Ammon's horn (tissue), 1 donor: Measurements from ENCODE around the gene THOP1.

Experiments used
- DNase-seq: peaks from one replicate; pipeline ENCODE4 v3.0.0-alpha.2; 2016; ENCODE audit warnings: low spot score

THOP1 gene

GRCh38 chr19:2762783-2763496 lies 22.4 kb upstream of the THOP1 start:
- DNase-seq: no peak

DNA sequence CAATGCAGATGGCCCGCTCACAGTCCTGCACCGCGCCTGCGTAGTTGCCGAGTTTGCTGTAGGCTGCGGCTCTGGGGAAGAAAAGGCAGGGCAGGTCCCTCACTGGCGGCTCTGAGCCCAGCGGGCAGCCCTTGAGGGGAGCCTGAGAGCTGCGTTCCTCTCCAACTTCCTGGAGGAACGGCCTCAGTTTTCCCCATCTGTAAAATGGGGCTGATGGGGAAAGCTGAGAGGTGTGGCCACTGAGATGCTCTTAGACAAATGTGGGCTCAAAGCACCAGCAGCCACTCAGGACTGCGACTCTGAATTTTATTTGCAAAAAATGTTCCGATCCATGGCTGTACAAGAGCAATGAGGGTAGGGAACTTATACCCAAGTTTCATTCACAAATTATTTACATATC lies 21.6 kb upstream of the THOP1 start:
- DNase-seq: no peak

DNA sequence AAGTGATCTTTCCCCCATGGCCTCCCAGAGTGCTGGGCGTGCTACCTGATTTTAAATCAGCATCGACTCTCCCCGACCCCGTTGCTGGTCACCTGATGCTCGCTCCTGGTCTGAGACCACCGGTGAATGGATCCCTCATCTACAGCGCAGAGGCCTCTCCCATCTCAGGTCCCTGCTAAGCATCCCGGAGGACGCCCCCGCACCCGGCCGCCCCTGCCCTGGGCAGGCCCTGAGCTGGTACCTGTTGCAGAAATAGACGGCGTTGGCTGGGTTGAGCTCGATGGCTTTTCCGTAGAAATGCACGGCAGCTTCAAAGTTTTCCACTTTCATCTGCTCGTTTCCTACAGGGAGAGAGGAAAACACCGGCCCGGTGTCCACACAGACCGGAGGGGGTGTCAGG lies 20.4 kb upstream of the THOP1 start:
- no peak for DNase-seq

DNA sequence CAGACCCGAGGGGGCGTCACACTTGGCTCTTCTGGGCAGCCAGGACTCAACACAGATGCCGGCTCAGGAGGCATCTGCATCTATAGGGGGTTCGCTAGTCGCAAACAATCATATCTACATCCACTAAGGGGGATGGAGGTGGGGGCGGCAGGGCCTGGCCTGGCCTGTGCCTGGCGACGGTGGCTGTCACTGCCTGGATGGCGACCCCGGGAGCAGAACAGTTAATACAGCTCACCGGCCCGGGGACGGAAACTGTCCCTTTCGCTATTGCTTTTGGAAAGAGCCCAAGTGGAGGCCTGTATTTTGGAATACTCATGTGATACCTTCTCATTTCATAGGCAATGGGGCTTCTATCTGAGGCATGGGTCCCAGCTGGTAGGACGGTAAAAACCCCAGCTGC lies 19.9 kb upstream of the THOP1 start:
- no peak for DNase-seq

- DNase-seq: no peak
These were observed 18.5 kb upstream of the THOP1 start for GRCh38 chr19:2766594-2767372.

GRCh38 chr19:2767688-2768087 lies 17.6 kb upstream of the THOP1 start:
- no peak for DNase-seq

DNA sequence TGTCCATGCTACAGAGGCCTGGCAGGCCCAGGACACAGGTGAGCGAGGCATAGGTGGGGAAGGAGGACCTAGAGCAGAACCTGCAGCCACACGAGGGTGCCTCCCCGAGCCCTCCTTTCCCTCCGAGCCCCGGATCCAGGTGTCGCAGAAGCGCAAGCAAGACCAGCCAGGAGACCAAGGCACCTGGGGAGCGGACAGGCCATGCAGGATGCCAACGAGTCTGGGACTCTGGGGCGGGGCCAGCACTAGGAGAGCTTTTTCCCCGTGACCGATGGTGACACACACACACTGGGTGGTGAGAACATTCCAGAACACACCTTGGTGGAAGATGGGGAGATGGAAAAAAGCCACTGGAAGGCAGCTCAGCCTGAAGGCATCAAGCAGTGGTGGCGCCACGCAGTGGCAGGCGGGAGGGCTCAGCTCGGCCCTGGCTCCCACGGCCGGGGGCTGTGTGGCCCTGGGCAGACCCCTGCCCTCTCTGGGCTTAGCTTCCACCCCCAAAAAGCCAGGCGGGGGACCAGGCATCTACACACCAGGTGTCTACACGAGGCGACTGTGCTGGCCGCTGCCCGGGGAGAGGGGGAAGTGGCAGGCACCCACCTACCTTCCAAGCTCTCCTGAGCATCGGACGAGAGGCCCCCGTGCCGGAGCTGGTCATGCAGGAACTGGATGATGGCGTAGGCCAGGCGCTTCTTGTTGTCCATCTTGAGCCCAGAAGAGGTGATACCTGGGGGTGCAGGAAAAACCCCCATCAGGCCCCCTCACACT lies 16.8 kb upstream of the THOP1 start:
- DNase-seq: no peak

GRCh38 chr19:2769218-2769617 lies 16.1 kb upstream of the THOP1 start:
- no peak for DNase-seq

GRCh38 chr19:2770055-2771013 lies 15.0 kb upstream of the THOP1 start:
- DNase-seq: peak; percentile 77

DNA sequence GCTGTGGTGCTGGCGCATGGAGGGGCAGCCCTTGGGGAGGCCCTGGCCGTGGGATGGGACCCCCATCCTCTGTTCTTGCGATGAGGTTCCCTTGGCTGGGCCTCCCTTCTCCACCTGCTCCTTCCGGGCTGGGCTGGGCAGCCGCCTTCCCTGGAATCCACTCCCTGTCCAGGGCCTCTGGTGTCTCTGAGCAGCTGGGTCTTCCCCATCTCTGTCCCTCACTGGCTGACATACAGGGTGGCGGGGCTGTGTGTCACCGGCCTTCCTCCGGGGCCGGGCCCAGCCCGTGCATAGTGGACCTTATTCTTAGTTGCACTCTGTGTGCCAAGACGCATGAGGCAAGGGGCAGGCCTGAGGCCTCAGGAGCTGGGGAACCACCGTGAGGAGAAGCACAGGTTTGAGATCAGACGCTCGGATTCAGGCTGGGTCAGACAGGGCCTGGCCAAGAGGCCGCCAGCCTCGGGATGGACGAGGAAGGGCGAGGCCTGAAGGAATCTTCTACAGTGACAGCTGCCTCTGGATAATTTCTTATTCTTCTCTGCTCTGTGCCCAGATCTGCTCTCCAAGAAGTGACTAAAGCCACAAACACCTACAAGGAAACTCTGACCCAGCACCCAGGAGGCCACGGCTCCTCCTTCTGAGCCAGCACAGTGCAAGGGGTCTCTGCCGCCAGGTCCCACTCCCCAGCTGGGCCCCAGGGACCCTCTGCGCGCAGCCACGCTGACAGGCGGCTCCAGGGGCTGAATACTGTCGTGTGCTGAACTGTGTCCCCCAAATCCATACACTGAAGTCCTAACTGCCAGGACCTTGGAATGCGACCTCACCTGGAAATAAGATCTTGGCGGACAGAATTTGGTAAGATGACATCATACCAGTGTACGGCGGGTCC lies 13.3 kb upstream of the THOP1 start:
- DNase-seq: no peak

DNA sequence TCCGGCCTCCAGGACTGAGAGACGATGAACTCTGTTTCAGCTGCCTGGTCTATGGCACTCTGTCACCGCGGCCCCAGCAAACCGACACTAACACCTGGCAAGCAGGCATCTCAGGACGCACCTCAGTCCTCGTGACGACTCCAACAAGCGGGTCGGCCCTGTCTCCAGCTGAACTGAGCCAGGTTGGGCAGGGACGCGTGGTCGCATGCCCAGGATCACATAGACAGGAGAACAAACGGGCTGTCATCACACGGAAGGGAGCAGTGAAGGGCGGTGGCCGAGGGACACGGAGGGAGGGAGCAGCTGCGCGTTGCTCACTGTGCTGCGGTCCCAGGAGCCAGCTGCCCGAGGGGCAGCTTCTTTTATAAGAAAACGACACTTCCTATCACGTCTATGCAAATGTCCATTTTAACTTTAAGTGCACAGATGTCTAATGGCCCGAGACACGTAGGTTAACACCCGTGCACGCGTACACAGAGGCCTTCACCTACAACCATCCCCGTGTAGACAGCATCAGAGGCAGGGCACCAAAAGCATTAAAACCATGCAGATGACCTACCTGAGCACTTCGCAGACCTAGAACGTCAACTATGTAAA lies 11.1 kb upstream of the THOP1 start:
- no peak for DNase-seq

GRCh38 chr19:2774953-2775555 lies 10.2 kb upstream of the THOP1 start:
- DNase-seq: peak; percentile 39

GRCh38 chr19:2775556-2776430 lies 9.5 kb upstream of the THOP1 start:
- peak; percentile 58 for DNase-seq

DNA sequence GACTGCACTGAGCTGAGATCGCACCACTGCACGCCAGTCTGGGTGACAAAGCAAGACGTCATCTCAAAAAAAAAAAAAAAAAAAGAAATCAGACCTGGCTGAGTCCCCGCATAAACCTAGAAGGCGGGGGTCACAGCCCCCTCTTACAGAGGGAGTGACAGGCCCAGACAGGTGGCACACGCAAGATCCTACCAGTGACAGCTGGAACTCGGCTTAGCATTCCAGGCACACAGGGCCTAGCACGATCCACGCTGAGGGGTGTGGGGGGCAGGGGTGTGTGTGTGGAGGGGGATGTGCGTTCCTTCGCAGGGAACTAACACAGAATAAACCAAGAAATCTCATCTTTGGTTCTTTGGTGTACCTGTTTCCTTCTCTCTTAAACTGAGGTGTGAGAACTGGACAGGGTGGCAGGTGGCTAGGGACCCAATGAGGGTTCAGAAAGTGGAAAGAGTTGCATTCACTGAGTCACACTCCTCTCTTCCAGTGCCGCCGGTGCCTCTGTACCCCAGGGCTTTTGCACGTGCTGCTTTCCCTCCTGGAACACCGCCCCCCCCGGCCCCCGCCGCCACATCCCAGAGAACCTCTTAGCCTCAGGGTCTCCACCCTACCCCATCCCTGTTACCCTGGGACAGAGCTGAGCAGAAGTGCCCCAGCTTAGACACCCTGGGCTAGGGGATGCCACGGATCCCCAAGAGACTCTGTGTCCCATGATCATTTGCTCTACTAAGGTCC lies 7.2 kb upstream of the THOP1 start:
- no peak for DNase-seq

- peak; percentile 77 for DNase-seq
These were observed 6.1 kb upstream of the THOP1 start for GRCh38 chr19:2779121-2779740.

DNA sequence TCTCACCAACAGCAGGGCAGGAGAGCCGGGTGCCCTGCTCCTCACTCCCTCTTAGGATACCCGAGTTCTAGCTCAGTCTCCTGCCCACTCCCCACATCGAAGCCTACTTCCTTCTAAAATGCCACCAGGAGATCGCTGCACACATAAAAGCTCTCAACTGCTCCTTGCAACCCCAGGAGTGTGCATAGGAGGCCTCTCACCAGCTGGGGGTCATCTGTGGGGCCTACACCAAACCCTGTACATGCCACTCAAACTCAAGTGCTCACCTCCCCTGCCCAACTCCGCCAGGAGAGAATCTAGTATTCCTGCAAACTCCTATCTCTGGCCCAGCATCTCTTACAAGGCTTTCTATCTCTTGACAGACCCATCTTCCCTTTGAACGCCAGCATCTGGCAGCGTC lies 5.0 kb upstream of the THOP1 start:
- no peak for DNase-seq

DNA sequence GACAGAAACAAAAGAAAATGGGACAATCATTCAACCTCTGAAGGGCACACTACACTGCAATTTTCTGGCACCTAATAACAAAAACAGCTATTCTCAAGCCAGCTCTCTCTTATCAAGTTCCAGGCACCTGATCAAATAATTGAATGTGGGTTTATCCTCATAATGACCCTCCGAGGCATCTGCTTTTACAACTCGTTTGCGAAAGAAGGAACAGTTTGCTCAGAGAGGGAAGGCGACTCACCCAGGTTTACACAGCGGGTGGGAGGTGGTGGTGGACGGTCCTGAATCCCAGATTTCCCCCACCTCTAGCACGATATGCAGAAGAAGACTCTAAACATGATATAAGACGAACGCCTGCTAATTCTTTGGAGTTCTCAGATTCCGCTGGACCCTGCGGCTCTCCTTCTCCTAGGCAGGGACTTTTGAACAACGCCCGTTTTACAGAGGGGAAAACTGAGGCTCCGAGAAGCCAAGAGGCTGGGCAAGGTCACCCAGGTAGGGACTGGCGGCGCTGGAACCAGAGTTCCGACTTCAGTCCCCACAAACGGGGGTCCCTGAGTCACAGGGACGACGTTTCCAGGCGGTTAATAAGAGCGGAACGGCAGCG lies 2.9 kb upstream of the THOP1 start:
- DNase-seq: no peak
